HG03565 (cell line): ENCODE data around the gene CACNA2D4.

Source experiments
- ATAC-seq: cut with Tn5 transposase; IDR thresholded peaks from one replicate; pipeline ENCODE4 v1.9.1; 2021; ENCODE audit warnings: mild to moderate bottlenecking, moderate library complexity; ENCODE audit not compliant: unreplicated experiment

CACNA2D4 gene

DNA sequence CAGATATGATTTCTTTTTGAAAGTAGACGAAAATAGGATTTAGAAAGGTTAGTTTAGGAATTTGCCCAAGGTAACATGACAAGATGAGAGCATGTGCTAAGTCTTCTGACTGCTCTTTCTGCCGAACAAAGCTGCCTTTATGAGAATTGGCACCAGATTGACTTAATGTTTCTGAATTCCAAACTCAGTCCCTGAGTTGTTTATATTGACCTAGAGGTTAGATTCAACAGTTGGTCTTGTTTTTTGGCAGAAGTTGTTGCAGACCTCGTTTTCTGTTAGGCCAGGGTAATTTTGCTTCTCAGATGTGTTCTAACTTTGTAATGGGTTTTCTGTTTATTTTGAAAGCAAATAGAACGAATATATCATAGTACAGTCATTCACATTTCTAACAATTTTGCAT, 159.6 kb downstream of the CACNA2D4 start:
- ATAC-seq = no peak

- no peak for ATAC-seq
These were observed 160.1 kb downstream of the CACNA2D4 start for GRCh38 chr12:1758376-1758775.

GRCh38 chr12:1750300-1750699, 168.2 kb downstream of the CACNA2D4 start:
- ATAC-seq = no peak

DNA sequence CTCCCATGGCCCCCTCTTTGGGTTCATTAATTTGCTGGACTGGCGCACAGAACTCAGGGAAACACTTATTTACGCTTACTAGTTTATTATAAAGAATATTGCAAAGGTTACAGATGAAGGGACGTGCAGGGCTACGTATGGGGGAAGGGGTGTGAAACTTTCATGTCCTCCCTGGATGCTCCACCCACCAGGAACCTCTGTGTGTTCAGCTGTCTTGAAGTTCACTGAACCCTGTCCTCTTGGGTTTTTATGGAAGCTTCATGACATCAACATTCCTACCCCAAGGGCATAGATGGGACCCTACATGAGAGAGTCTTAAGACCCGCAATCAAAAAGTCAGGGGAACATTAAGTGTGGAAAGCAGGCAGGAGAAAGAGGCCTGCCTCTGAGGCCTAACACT, 169.4 kb downstream of the CACNA2D4 start:
- ATAC-seq = no peak

- ATAC-seq = no peak
These were observed 170.8 kb downstream of the CACNA2D4 start for GRCh38 chr12:1747609-1748008.

- no peak for ATAC-seq
These were observed 173.5 kb downstream of the CACNA2D4 start for GRCh38 chr12:1744932-1745331.
